ENCODE data around the gene BAZ2A. TPM values are rescaled to one million over a fixed set of nuclear protein-coding genes. Genes with fewer than 3 reads are reported as not detected.

Gene BAZ2A
- polyA plus RNA-seq, 1 donor from 2014 or later: 46.9 TPM

Other genes starting within 250 kb of the BAZ2A start
- gene TIMELESS, start 180.9 kb downstream of the BAZ2A start, polyA plus RNA-seq: 14.3 TPM
- not detected for gene MIP, start 175.7 kb downstream of the BAZ2A start, polyA plus RNA-seq
- gene SPRYD4, start 161.7 kb downstream of the BAZ2A start, polyA plus RNA-seq: 1.3 TPM
- 3.8 TPM for gene GLS2, start 142.2 kb downstream of the BAZ2A start, polyA plus RNA-seq
- gene RBMS2, start 108.5 kb downstream of the BAZ2A start, polyA plus RNA-seq: 0.28 TPM
- gene ATP5F1B, start 15.7 kb upstream of the BAZ2A start, polyA plus RNA-seq: 727 TPM
- gene PTGES3, start 58.0 kb upstream of the BAZ2A start, polyA plus RNA-seq: 246 TPM
- 1,127 TPM for gene NACA, start 95.0 kb upstream of the BAZ2A start, polyA plus RNA-seq
- gene PRIM1, start 122.0 kb upstream of the BAZ2A start, polyA plus RNA-seq: 38.0 TPM
- gene HSD17B6, start 133.0 kb upstream of the BAZ2A start, polyA plus RNA-seq: 1.7 TPM

Data from IgD-negative memory B cell (primary cell).